Osteoblast (primary cell): ENCODE results near the gene SEMA3C. TPM values are rescaled to one million over a fixed set of nuclear protein-coding genes. Genes with fewer than 3 reads are reported as not detected.

ENCODE experiments used
- DNase-seq: peaks from one replicate; pipeline ENCODE4 v3.0.0; 2011; ENCODE audit warnings: low spot score, mixed read lengths; ENCODE audit not compliant: insufficient read length; ENCODE audit errors: missing footprints
- H2AFZ ChIP-seq: 2 replicates; pipeline ENCODE4 v1.6.0; 2011; ENCODE audit warnings: mild to moderate bottlenecking, low read length
- H3K27ac ChIP-seq: 2 replicates; pipeline ENCODE4 v1.5.1; 2011; ENCODE audit warnings: mild to moderate bottlenecking, low read depth, low read length, moderate library complexity
- H3K27me3 ChIP-seq: 2 replicates; pipeline ENCODE4 v1.6.0; 2012; ENCODE audit warnings: mild to moderate bottlenecking, control low read depth, inconsistent platforms, low read length, moderate library complexity; ENCODE audit not compliant: insufficient read depth
- H3K36me3 ChIP-seq: 2 replicates; pipeline ENCODE4 v1.5.1; 2011; ENCODE audit warnings: mild to moderate bottlenecking, low read length, control low read depth, moderate library complexity; ENCODE audit not compliant: insufficient read depth
- H3K4me1 ChIP-seq: 2 replicates; pipeline ENCODE4 v1.5.1; 2011; ENCODE audit warnings: mild to moderate bottlenecking, low read length, control low read depth, moderate library complexity; ENCODE audit not compliant: insufficient read depth
- H3K4me2 ChIP-seq: 2 replicates; pipeline ENCODE4 v1.6.0; 2011; ENCODE audit warnings: mild to moderate bottlenecking, low read length; ENCODE audit not compliant: insufficient read depth
- H3K4me3 ChIP-seq: fragments of 200-600 bp; sonication (generic); 3 replicates; pipeline ENCODE4 v1.5.1; 2012; ENCODE audit warnings: mild to moderate bottlenecking, low read length, inconsistent platforms; ENCODE audit not compliant: insufficient read depth
- H3K79me2 ChIP-seq: 2 replicates; pipeline ENCODE4 v1.6.0; 2012; ENCODE audit warnings: mild to moderate bottlenecking, low read length, control low read depth, inconsistent platforms; ENCODE audit not compliant: insufficient read depth
- H3K9me3 ChIP-seq: 2 replicates; pipeline ENCODE4 v1.5.1; 2011; ENCODE audit warnings: low read depth, low read length, control low read depth
- H4K20me1 ChIP-seq: 2 replicates; pipeline ENCODE4 v1.6.0; 2012; ENCODE audit warnings: mild to moderate bottlenecking, low read length, control low read depth; ENCODE audit not compliant: insufficient read depth
- total RNA-seq: library from RNA; depleted of rRNA; stranded (reverse); fragments of >200 nt; gene quantifications from 2 replicates; pipeline ENCODE4 v1.2.3, GENCODE V29; 2012
- TF ChIP-seq, protein P1 (sequence below): IDR thresholded peaks from 2 replicates; pipeline ENCODE4 v1.5.1; 2011; ENCODE audit warnings: mild to moderate bottlenecking, low read depth, low read length, moderate library complexity; ENCODE audit errors: extremely low read depth

The SEMA3C gene
- total RNA-seq, 1 donor: 388 TPM

DNA sequence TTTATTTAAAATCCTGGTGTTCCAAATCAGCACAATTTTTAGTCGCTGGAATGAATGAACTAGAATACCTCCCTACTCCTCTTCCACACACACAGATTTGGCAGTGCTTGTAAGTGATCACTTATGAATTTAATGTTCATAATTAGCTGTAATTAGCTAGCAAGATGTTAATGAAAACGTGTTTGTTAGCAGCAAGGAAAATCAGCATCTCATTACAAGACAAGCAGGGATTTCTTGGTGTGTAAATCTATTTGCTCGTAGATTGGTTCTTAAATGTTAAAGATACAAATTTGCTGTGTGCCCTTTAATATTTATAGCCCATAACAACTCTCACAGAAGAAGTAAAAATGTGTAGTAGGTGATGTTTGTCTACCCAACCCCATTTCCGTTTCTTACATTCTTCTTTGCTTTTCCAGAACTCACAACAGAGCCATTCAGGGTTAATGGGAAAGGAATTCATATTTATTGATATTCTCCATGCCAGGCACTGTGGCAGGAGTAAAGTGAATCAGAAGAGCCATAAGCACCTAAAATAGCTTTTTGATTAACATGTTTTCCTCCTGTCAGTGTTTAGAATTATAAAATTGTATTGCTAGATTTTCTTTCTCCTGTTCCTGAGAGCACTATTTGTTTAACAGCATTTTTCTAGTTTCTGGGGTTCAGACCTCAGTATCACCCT lies 49.6 kb downstream of the SEMA3C start:
- Histone ChIP-seq H3K9me3 (no peaks in the 10 kb centered on the region), H3K4me1 (peaks cover 14% of the 10 kb centered on the region), H3K27me3 (no peaks in the 10 kb centered on the region), H3K4me2 (no peak overlapping the region), H3K27ac (no peak overlapping the region), H3K79me2 (peaks cover 59% of the 10 kb centered on the region), H3K36me3 (no peaks in the 10 kb centered on the region), H3K4me3 (no peak overlapping the region), H4K20me1 (no peaks in the 10 kb centered on the region), H2AFZ (no peak overlapping the region)
- DNase-seq: no peak
- TF ChIP-seq, protein P1, sequence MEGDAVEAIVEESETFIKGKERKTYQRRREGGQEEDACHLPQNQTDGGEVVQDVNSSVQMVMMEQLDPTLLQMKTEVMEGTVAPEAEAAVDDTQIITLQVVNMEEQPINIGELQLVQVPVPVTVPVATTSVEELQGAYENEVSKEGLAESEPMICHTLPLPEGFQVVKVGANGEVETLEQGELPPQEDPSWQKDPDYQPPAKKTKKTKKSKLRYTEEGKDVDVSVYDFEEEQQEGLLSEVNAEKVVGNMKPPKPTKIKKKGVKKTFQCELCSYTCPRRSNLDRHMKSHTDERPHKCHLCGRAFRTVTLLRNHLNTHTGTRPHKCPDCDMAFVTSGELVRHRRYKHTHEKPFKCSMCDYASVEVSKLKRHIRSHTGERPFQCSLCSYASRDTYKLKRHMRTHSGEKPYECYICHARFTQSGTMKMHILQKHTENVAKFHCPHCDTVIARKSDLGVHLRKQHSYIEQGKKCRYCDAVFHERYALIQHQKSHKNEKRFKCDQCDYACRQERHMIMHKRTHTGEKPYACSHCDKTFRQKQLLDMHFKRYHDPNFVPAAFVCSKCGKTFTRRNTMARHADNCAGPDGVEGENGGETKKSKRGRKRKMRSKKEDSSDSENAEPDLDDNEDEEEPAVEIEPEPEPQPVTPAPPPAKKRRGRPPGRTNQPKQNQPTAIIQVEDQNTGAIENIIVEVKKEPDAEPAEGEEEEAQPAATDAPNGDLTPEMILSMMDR: no peak

DNA sequence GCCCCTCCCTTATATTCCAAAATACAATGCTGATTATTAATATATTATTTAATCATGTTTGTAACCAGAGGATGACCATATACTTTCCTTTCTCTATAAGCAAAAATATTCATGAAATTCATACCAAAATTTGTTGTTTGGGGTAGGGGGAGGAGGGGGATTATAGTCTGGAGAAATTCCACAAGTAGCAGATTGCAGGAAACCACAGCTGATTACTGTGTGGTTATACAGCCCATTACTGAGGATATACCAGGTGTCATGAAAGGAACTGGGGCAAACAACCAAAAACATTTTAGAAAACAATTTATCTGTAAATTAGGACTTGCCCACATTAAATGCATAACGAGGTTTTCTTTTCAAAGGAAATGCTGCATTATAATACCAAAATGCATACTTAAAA lies 50.3 kb downstream of the SEMA3C start:
- H3K36me3 ChIP-seq: no peaks in the 10 kb centered on the region
- H3K4me3 ChIP-seq: no peak overlapping the region
- no peaks in the 10 kb centered on the region for H4K20me1 ChIP-seq
- H2AFZ ChIP-seq: no peak overlapping the region
- no peaks in the 10 kb centered on the region for H3K27me3 ChIP-seq
- no peak overlapping the region for H3K27ac ChIP-seq
- TF ChIP-seq, protein P1: no peak
- H3K4me1 ChIP-seq: peaks cover 14% of the 10 kb centered on the region
- no peak overlapping the region for H3K4me2 ChIP-seq
- DNase-seq: no peak
- no peaks in the 10 kb centered on the region for H3K9me3 ChIP-seq
- peaks cover 57% of the 10 kb centered on the region for H3K79me2 ChIP-seq

DNA sequence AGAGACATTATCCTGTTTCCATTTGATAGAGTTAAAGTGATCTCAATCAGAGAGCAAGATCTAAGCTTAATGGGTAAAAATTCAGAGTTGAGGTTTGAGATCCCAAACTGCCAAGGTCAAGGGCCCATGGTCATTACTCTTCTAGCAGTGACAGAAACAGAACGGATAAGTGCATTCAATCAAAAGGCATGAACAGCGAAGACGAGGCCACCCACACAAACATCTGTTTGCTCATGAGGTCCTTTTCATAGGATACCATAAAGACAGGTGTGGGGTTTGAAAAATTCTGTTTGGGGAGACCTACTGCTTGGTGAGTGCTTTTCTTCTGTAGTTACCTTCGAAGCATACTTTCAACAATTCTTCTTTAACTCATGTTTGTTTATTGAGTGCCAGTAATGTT lies 58.3 kb downstream of the SEMA3C start:
- H3K4me1 ChIP-seq: peaks cover 19% of the 10 kb centered on the region
- peaks cover 67% of the 10 kb centered on the region for H3K79me2 ChIP-seq

DNA sequence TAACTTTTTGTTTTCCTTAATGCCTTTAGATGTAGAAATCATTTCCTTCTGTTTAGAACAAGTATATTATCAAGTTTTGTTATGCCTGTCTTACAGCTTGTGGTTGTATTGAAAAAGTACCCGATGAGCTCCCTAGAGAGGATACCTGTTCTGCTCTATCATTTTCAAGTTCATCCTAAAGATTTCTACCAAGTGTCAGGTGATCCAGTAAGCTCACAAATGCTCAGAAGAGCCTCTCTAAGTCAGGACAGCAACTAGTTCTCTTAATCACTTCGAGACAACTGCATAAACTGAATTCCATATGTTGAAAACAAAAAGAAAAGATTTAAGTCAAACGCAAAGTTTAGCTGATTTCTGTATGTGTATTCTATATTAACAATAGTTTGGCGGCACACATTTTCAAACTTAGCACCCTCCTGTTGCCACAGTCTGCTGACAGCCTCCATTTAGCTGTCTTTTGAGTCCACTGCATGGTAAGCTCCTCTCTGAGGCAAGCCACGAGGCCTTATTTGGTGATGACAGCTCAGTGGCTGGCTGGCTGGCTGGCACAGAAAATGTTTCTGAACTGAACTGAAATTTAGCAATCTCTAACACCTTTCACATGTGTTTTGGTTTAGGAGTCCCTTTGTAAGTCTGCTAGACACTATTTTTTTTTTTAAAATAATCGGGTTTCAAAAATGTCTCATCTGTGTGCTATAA lies 59.4 kb downstream of the SEMA3C start:
- H3K27ac ChIP-seq: no peak overlapping the region
- H3K4me2 ChIP-seq: peak overlapping the region; percentile 10

More for the DNA sequence above, 58.3 kb downstream of the SEMA3C start:
- TF ChIP-seq, protein P1: no peak
- no peak overlapping the region for H3K27ac ChIP-seq
- no peak overlapping the region for H3K4me3 ChIP-seq
- H4K20me1 ChIP-seq: peaks cover 4% of the 10 kb centered on the region
- H3K9me3 ChIP-seq: no peaks in the 10 kb centered on the region
- no peak overlapping the region for H3K4me2 ChIP-seq
- H3K27me3 ChIP-seq: no peaks in the 10 kb centered on the region
- no peak for DNase-seq
- H2AFZ ChIP-seq: no peak overlapping the region
- H3K36me3 ChIP-seq: no peaks in the 10 kb centered on the region

More for the DNA sequence above, 59.4 kb downstream of the SEMA3C start:
- peaks cover 19% of the 10 kb centered on the region for H3K4me1 ChIP-seq
- peaks cover 4% of the 10 kb centered on the region for H4K20me1 ChIP-seq
- TF ChIP-seq, protein P1: no peak
- no peak overlapping the region for H3K4me3 ChIP-seq
- H3K27me3 ChIP-seq: no peaks in the 10 kb centered on the region
- H3K79me2 ChIP-seq: peaks cover 69% of the 10 kb centered on the region
- peak overlapping the region; percentile 32 for H2AFZ ChIP-seq
- no peak for DNase-seq
- no peaks in the 10 kb centered on the region for H3K9me3 ChIP-seq
- no peaks in the 10 kb centered on the region for H3K36me3 ChIP-seq
